ENCODE data around the gene PPARG.
"Not testable (repeated sequence)": the region's sequence is repeated elsewhere in the genome, so short reads cannot be mapped to it uniquely, and the experiment has no call there.

PPARG gene

DNA sequence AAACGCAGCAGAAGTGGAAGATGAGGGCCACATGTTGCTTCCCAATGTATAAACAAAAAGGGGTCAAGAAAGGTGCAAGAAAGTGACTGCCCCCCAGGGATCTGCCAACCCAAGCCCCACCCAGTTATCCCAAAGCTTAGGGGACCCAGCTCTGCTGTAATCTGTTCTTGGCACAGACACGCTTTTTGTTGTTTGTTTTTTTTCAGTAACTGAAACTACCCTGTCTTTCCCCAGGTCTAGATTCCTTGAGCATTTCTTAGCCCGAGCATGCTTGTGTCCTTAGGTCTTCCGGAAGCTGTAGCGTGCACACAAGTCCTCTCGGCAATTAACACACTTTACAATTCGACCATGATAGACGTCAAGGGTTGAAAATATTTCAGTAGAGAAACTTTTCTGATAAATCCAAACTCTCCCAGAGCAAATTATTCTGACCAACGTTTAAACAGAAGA, 8.5 kb upstream of the PPARG start:
- no peaks in the 10 kb centered on the region for H3K36me3 ChIP-seq (ENCODE audit: insufficient read depth, insufficient read length, low read length)
- DNase-seq (ENCODE audit: low read depth, low spot score): no peak
- no peak overlapping the region for H3K9ac ChIP-seq (ENCODE audit: insufficient read length, low read depth)
- H3K4me3 ChIP-seq (ENCODE audit: insufficient read length, low read depth): no peak overlapping the region
- H3K27me3 ChIP-seq (ENCODE audit: insufficient read depth, insufficient read length): peaks cover 3% of the 10 kb centered on the region
- no peaks in the 10 kb centered on the region for H3K9me3 ChIP-seq (ENCODE audit: insufficient read depth, low read length)
- TF ChIP-seq ZNF274 (IDR thresholded peaks at IDR 0.05; ENCODE audit: low read depth, low read length) (no peak), SUZ12 (IDR thresholded peaks at IDR 0.05; ENCODE audit: extremely low read depth, insufficient read depth, insufficient read length) (no peak), YY1 (IDR thresholded peaks at IDR 0.05; ENCODE audit: insufficient read depth, insufficient read length) (no peak)
- H3K4me1 ChIP-seq (ENCODE audit: insufficient read depth, insufficient read length): no peaks in the 10 kb centered on the region

DNA sequence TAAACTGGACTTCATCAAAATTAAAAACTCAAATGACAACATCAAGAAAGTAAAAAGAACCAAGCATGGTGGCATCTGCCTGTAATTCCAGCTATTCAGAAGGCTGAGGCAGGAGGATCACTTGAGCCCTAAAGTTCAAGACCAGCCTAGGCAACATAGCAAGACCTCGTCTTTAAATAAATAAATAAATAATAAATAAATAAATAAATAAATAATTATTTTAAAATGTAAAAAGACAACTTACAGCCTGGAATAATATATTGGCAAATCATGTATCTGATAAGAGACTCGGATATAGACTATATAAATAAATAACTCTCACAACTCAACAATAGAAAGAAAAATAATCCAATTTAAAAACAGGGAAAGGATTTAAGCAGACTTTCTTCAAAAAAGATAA, 4.3 kb upstream of the PPARG start:
- no peaks in the 10 kb centered on the region for H3K36me3 ChIP-seq (ENCODE audit: insufficient read depth, insufficient read length, low read length)
- DNase-seq (ENCODE audit: low read depth, low spot score): no peak
- peaks cover 41% of the 10 kb centered on the region for H3K27me3 ChIP-seq (ENCODE audit: insufficient read depth, insufficient read length)
- H3K4me3 ChIP-seq (ENCODE audit: insufficient read length, low read depth): no peak overlapping the region
- TF ChIP-seq ZNF274 (IDR thresholded peaks at IDR 0.05; ENCODE audit: low read depth, low read length): no peak
- no peak for TF ChIP-seq SUZ12 (IDR thresholded peaks at IDR 0.05; ENCODE audit: extremely low read depth, insufficient read depth, insufficient read length)
- no peak for TF ChIP-seq YY1 (IDR thresholded peaks at IDR 0.05; ENCODE audit: insufficient read depth, insufficient read length)
- H3K9me3 ChIP-seq (ENCODE audit: insufficient read depth, low read length): no peaks in the 10 kb centered on the region
- H3K4me1 ChIP-seq (ENCODE audit: insufficient read depth, insufficient read length): no peaks in the 10 kb centered on the region
- H3K9ac ChIP-seq (ENCODE audit: insufficient read length, low read depth): no peak overlapping the region

DNA sequence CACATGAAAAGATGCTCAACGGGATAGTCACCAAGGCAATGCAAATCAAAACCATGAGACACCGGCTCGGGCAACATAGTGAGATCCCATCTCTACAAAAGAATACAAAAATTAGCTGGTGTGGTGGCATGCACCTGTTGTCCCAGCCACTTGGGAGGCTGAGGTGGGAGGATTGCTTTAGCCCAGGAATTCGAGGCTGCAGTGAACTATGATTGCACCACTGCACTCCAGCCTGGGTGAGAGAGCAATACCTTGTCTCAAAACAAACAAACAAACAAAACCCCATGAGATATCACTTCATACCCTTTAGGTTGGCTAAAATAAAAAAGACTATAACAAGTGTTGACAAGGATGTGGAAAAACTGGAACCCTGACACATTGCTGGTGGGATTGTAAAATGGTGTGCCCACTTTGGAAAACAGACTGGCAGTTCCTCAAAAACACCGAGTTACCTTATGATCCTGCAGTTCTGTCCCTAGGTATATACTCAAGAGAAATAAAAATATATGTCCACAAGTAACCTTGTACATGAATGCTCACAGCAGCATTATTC, 3.8 kb upstream of the PPARG start:
- Histone ChIP-seq H3K36me3 (ENCODE audit: insufficient read depth, insufficient read length, low read length) (no peaks in the 10 kb centered on the region), H3K9me3 (ENCODE audit: insufficient read depth, low read length) (no peaks in the 10 kb centered on the region), H3K9ac (ENCODE audit: insufficient read length, low read depth) (no peak overlapping the region), H3K27me3 (ENCODE audit: insufficient read depth, insufficient read length) (peaks cover 45% of the 10 kb centered on the region), H3K4me1 (ENCODE audit: insufficient read depth, insufficient read length) (no peaks in the 10 kb centered on the region), H3K4me3 (ENCODE audit: insufficient read length, low read depth) (no peak overlapping the region)
- no peak for DNase-seq (ENCODE audit: low read depth, low spot score)
- TF ChIP-seq SUZ12 (IDR thresholded peaks at IDR 0.05; ENCODE audit: extremely low read depth, insufficient read depth, insufficient read length) (no peak), YY1 (IDR thresholded peaks at IDR 0.05; ENCODE audit: insufficient read depth, insufficient read length) (no peak), ZNF274 (IDR thresholded peaks at IDR 0.05; ENCODE audit: low read depth, low read length) (no peak)

DNA sequence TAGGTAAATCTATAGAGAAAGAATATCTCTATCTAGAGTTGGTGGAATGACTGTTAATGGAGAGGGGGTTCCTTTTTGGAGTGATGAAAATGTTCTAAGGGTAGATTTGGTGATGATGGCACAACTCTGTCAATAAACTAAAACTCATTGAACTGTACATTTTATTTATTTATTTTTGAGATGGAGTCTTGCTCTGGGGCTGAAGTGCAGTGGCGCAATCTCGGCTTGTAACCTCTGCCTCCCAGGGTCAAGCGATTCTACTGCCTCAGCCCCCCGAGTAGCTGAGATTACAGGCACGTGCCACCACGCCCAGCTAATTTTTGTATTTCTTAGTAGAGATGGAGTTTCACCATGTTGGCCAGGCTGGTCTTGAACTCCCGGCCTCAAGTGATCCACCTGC, 3.1 kb upstream of the PPARG start:
- not testable (repeated sequence) for DNase-seq (ENCODE audit: low read depth, low spot score); H3K9me3 ChIP-seq (ENCODE audit: insufficient read depth, low read length); H3K4me3 ChIP-seq (ENCODE audit: insufficient read length, low read depth); H3K4me1 ChIP-seq (ENCODE audit: insufficient read depth, insufficient read length); H3K36me3 ChIP-seq (ENCODE audit: insufficient read depth, insufficient read length, low read length); H3K9ac ChIP-seq (ENCODE audit: insufficient read length, low read depth)
- H3K27me3 ChIP-seq (ENCODE audit: insufficient read depth, insufficient read length): peaks cover 49% of the 10 kb centered on the region

DNA sequence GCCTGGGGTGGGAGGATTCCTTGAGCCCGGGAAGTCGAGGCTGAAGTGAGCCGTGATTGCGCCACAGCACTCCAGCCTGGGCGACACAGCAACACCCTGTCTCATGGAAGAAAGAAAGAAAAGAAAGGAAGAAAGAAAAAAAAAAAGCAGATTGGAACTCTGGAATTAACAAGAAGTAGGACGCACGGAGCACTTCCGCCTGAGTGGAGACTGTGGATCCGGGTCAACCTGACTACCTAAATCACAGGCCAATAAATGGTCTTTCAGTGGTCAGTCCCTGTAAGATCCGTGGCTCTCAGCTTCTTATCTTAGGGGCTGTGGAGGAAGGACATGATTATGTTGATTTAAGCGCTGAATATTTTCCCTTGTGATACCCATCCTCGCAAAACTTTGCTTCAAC, 2.4 kb upstream of the PPARG start:
- no peaks in the 10 kb centered on the region for H3K36me3 ChIP-seq (ENCODE audit: insufficient read depth, insufficient read length, low read length)
- H3K9ac ChIP-seq (ENCODE audit: insufficient read length, low read depth): no peak overlapping the region
- TF ChIP-seq ZNF274 (IDR thresholded peaks at IDR 0.05; ENCODE audit: low read depth, low read length): no peak
- no peaks in the 10 kb centered on the region for H3K9me3 ChIP-seq (ENCODE audit: insufficient read depth, low read length)
- peaks cover 53% of the 10 kb centered on the region for H3K27me3 ChIP-seq (ENCODE audit: insufficient read depth, insufficient read length)
- H3K4me3 ChIP-seq (ENCODE audit: insufficient read length, low read depth): no peak overlapping the region
- no peak for DNase-seq (ENCODE audit: low read depth, low spot score)
- no peaks in the 10 kb centered on the region for H3K4me1 ChIP-seq (ENCODE audit: insufficient read depth, insufficient read length)

DNA sequence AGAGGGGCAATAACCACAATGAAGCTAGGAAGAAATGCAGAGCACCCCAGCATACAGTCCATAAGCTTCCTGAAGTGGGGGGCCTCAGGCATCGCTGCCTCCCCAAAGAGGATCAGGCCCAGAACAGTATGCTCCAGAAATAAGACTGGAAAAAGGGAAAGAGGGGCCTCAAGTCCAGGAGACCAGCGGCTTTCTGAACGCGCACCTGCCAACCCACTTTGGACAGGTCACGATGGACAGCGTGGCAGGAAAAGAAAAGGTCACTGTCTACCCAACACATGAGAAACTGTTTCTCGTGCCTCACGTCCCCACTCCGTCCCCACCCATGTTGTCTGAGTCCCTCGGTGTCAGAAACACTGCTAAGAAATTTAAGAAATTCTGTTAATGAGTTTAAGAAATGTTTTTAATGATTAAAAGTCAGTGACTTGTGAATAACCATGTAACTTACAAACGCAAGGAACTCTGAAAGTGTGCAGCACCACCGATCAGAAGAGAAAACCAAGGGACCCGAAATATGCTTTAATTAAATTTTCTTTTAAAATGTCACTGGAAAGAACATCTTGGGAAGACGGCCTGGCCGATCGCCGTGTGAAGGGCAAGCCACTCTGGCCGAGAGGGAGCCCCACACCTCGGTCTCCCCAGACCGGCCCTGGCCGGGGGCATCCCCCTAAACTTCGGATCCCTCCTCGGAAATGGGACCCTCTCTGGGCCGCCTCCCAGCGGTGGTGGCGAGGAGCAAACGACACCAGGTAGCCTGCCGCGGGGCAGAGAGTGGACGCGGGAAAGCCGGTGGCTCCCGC, 1.7 kb upstream of the PPARG start:
- H3K27me3 ChIP-seq (ENCODE audit: insufficient read depth, insufficient read length): peaks cover 53% of the 10 kb centered on the region
- H3K4me3 ChIP-seq (ENCODE audit: insufficient read length, low read depth): peak overlapping the region; percentile 50
- H3K36me3 ChIP-seq (ENCODE audit: insufficient read depth, insufficient read length, low read length): no peaks in the 10 kb centered on the region
- no peaks in the 10 kb centered on the region for H3K4me1 ChIP-seq (ENCODE audit: insufficient read depth, insufficient read length)
- no peak for TF ChIP-seq YY1 (IDR thresholded peaks at IDR 0.05; ENCODE audit: insufficient read depth, insufficient read length)
- no peak for TF ChIP-seq ZNF274 (IDR thresholded peaks at IDR 0.05; ENCODE audit: low read depth, low read length)
- TF ChIP-seq SUZ12 (IDR thresholded peaks at IDR 0.05; ENCODE audit: extremely low read depth, insufficient read depth, insufficient read length): no peak
- no peaks in the 10 kb centered on the region for H3K9me3 ChIP-seq (ENCODE audit: insufficient read depth, low read length)
- DNase-seq (ENCODE audit: low read depth, low spot score): no peak
- H3K9ac ChIP-seq (ENCODE audit: insufficient read length, low read depth): peak overlapping the region; percentile 72

DNA sequence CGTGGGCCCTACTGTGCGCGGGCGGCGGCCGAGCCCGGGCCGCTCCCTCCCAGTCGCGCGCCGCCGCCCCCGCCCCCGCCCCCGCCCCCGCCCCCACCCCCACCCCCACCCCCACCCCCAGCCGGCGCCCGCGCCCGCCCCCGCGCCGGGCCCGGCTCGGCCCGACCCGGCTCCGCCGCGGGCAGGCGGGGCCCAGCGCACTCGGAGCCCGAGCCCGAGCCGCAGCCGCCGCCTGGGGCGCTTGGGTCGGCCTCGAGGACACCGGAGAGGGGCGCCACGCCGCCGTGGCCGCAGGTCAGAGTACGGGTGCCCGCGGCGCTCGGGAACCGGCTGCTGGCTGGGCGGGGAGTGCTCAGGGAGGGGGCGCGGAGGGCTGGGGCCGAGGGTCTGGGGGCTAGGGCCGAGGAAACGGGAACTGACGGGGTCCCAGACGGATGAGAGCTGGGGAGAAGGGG, 1.1 kb upstream of the PPARG start:
- peak overlapping the region; percentile 80 for H3K4me3 ChIP-seq (ENCODE audit: insufficient read length, low read depth)
- H3K9ac ChIP-seq (ENCODE audit: insufficient read length, low read depth): peak overlapping the region; percentile 78
- no peak for TF ChIP-seq ZNF274 (IDR thresholded peaks at IDR 0.05; ENCODE audit: low read depth, low read length)
- no peak for TF ChIP-seq SUZ12 (IDR thresholded peaks at IDR 0.05; ENCODE audit: extremely low read depth, insufficient read depth, insufficient read length)
- TF ChIP-seq YY1 (IDR thresholded peaks at IDR 0.05; ENCODE audit: insufficient read depth, insufficient read length): no peak
- H3K36me3 ChIP-seq (ENCODE audit: insufficient read depth, insufficient read length, low read length): no peaks in the 10 kb centered on the region
- no peaks in the 10 kb centered on the region for H3K4me1 ChIP-seq (ENCODE audit: insufficient read depth, insufficient read length)
- no peaks in the 10 kb centered on the region for H3K9me3 ChIP-seq (ENCODE audit: insufficient read depth, low read length)
- H3K27me3 ChIP-seq (ENCODE audit: insufficient read depth, insufficient read length): peaks cover 54% of the 10 kb centered on the region
- DNase-seq (ENCODE audit: low read depth, low spot score): no peak
